Measurements from ENCODE around the gene ZNF335.
"Not testable (repeated sequence)": the region's sequence is repeated elsewhere in the genome, so short reads cannot be mapped to it uniquely, and the experiment has no call there.

Gene ZNF335

GRCh38 chr20:45937765-45938164, 34.2 kb downstream of the ZNF335 start:
- Histone ChIP-seq H3K36me3 (ENCODE audit: insufficient read depth, low read length) (peaks cover 49% of the 10 kb centered on the region), H3K4me3 (ENCODE audit: low read depth in 1 of 2, low read length in 2 of 2) (no peak overlapping the region), H3K9me3 (ENCODE audit: low read length) (no peaks in the 10 kb centered on the region), H3K4me1 (ENCODE audit: insufficient read depth, low read length) (peaks cover 8% of the 10 kb centered on the region), H3K27me3 (ENCODE audit: control insufficient read depth in 1 of 2, insufficient read depth in 2 of 2, low read length in 2 of 2) (no peaks in the 10 kb centered on the region), H3K27ac (ENCODE audit: low read depth, low read length) (no peak overlapping the region), H3K9ac (ENCODE audit: low read length) (no peak overlapping the region)

- Histone ChIP-seq H3K4me1 (ENCODE audit: insufficient read depth, low read length) (peaks cover 8% of the 10 kb centered on the region), H3K27ac (ENCODE audit: low read depth, low read length) (peak overlapping the region; percentile 52), H3K9me3 (ENCODE audit: low read length) (no peaks in the 10 kb centered on the region), H3K36me3 (ENCODE audit: insufficient read depth, low read length) (peaks cover 38% of the 10 kb centered on the region), H3K4me3 (ENCODE audit: low read depth in 1 of 2, low read length in 2 of 2) (peak overlapping the region; percentile 57 to 97), H3K27me3 (ENCODE audit: control insufficient read depth in 1 of 2, insufficient read depth in 2 of 2, low read length in 2 of 2) (no peaks in the 10 kb centered on the region), H3K9ac (ENCODE audit: low read length) (peak overlapping the region; percentile 91)
Measured at GRCh38 chr20:45935416-45936046, 36.5 kb downstream of the ZNF335 start.

GRCh38 chr20:45934586-45935415, 37.2 kb downstream of the ZNF335 start, which contains the start of gene PCIF1:
PCIF1 (plus strand) TSS chr20:45934683; CDS start chr20:45939000, 4,317 bp downstream.
- Histone ChIP-seq H3K4me3 (ENCODE audit: low read depth in 1 of 2, low read length in 2 of 2) (peak within 1 kb of the TSS; percentile 96 to 97), H3K27me3 (ENCODE audit: control insufficient read depth in 1 of 2, insufficient read depth in 2 of 2, low read length in 2 of 2) (no peaks in the 10 kb centered on the region), H3K9ac (ENCODE audit: low read length) (peak within 1 kb of the TSS; percentile 91), H3K27ac (ENCODE audit: low read depth, low read length) (peak within 1 kb of the TSS; percentile 99), H3K36me3 (ENCODE audit: insufficient read depth, low read length) (peaks cover 31% of the 10 kb centered on the region), H3K9me3 (ENCODE audit: low read length) (no peaks in the 10 kb centered on the region), H3K4me1 (ENCODE audit: insufficient read depth, low read length) (peaks cover 8% of the 10 kb centered on the region)

GRCh38 chr20:45934046-45934585, 37.9 kb downstream of the ZNF335 start:
- H3K36me3 ChIP-seq (ENCODE audit: insufficient read depth, low read length) = peaks cover 24% of the 10 kb centered on the region
- H3K4me1 ChIP-seq (ENCODE audit: insufficient read depth, low read length) = peaks cover 8% of the 10 kb centered on the region
- H3K27me3 ChIP-seq (ENCODE audit: control insufficient read depth in 1 of 2, insufficient read depth in 2 of 2, low read length in 2 of 2) = no peaks in the 10 kb centered on the region
- no peaks in the 10 kb centered on the region for H3K9me3 ChIP-seq (ENCODE audit: low read length)
- H3K4me3 ChIP-seq (ENCODE audit: low read depth in 1 of 2, low read length in 2 of 2) = peak overlapping the region; percentile 87 to 96
- peak overlapping the region; percentile 99 for H3K27ac ChIP-seq (ENCODE audit: low read depth, low read length)
- H3K9ac ChIP-seq (ENCODE audit: low read length) = peak overlapping the region; percentile 71

GRCh38 chr20:45933266-45934045, 38.5 kb downstream of the ZNF335 start:
- Histone ChIP-seq H3K36me3 (ENCODE audit: insufficient read depth, low read length) (peaks cover 17% of the 10 kb centered on the region), H3K27ac (ENCODE audit: low read depth, low read length) (peak overlapping the region; percentile 99), H3K4me3 (ENCODE audit: low read depth in 1 of 2, low read length in 2 of 2) (peak overlapping the region; percentile 87 to 96), H3K4me1 (ENCODE audit: insufficient read depth, low read length) (peaks cover 8% of the 10 kb centered on the region), H3K9me3 (ENCODE audit: low read length) (no peaks in the 10 kb centered on the region), H3K9ac (ENCODE audit: low read length) (peak overlapping the region; percentile 71), H3K27me3 (ENCODE audit: control insufficient read depth in 1 of 2, insufficient read depth in 2 of 2, low read length in 2 of 2) (no peaks in the 10 kb centered on the region)

DNA sequence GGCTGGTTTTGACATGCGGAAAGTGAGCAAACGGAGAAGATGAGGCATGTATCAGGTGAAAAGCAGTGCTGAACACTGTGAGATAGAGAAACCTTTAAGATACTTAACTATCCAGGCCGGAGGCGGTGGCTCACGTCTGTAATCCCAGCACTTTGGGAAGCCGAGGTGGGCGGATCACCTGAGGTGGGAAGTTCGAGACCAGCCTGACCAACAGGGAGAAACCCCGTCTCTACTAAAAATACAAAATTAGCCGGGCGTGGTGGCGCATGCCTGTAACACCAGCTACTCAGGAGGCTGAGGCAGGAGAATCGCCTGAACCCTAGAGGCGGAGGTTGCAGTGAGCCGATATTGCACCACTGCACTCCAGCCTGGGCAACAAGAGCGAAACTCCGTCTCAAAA, 40.3 kb downstream of the ZNF335 start:
- H3K9ac ChIP-seq (ENCODE audit: low read length) = not testable (repeated sequence)

DNA sequence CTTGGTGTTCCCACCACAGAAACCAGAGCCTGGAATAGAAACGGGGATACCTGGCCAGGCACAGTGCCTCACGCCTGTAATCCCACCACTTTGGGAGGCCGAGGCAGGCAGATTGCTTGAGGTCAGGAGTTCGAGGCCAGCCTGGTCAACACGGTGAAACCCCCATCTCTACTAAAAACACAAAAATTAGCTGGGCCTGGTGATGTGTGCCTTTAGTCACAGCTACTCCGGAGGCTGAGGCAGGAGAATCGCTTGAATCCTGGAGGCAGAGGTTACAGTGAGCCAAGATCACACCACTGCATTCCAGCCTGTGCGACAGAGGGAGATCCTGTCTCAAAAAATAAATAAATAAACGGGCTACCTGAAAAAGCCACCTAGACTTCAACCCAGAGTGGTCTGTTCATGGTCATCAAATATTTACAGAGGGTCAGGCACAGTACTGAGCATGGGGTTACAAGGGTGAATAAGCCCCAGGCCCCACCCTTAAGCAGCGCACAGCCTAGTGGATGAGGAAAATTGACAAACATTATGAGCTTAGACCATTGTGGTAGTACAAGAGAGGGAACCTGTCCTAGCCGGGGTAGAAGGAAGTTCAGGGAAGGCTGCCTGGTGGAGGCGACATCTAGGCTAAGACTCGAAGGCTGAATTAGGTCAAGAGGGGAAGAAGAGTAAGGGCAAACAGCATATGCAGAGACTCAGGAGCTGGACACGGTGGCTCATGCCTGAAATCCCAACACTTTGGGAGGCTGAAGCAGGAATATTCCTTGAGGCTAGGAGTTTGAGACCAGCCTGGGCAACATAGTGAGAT, 44.7 kb downstream of the ZNF335 start:
- Histone ChIP-seq H3K36me3 (ENCODE audit: insufficient read depth, low read length) (no peaks in the 10 kb centered on the region), H3K27ac (ENCODE audit: low read depth, low read length) (no peak overlapping the region), H3K9ac (ENCODE audit: low read length) (no peak overlapping the region), H3K4me3 (ENCODE audit: low read depth in 1 of 2, low read length in 2 of 2) (no peak overlapping the region), H3K9me3 (ENCODE audit: low read length) (no peaks in the 10 kb centered on the region), H3K27me3 (ENCODE audit: control insufficient read depth in 1 of 2, insufficient read depth in 2 of 2, low read length in 2 of 2) (no peaks in the 10 kb centered on the region), H3K4me1 (ENCODE audit: insufficient read depth, low read length) (peaks cover 11% of the 10 kb centered on the region)

More for the DNA sequence above, 40.3 kb downstream of the ZNF335 start:
- not testable (repeated sequence) for H3K4me1 ChIP-seq (ENCODE audit: insufficient read depth, low read length); H3K4me3 ChIP-seq (ENCODE audit: low read depth in 1 of 2, low read length in 2 of 2); H3K27me3 ChIP-seq (ENCODE audit: control insufficient read depth in 1 of 2, insufficient read depth in 2 of 2, low read length in 2 of 2); H3K36me3 ChIP-seq (ENCODE audit: insufficient read depth, low read length); H3K27ac ChIP-seq (ENCODE audit: low read depth, low read length); H3K9me3 ChIP-seq (ENCODE audit: low read length)

DNA sequence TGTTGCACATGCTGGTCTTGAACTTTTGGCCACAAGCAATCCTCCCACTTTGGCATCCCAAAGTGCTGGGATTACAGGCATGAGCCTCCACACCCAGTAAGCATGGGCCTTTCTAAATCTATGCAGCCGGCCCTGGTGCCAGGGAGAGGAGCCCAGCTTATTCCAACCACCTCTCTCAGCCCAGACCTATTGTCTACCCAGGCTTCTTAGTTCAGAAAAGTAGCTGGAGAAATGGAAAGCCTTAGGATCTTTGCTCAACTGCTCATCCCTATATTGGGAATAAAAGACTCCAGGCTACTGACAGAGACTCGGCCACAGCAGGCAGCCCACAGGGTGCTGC, 45.3 kb downstream of the ZNF335 start:
- H3K27ac ChIP-seq (ENCODE audit: low read depth, low read length) = no peak overlapping the region

GRCh38 chr20:45925821-45926506, 46.0 kb downstream of the ZNF335 start:
- Histone ChIP-seq H3K27me3 (ENCODE audit: control insufficient read depth in 1 of 2, insufficient read depth in 2 of 2, low read length in 2 of 2) (no peaks in the 10 kb centered on the region), H3K27ac (ENCODE audit: low read depth, low read length) (no peak overlapping the region), H3K4me1 (ENCODE audit: insufficient read depth, low read length) (peaks cover 11% of the 10 kb centered on the region), H3K4me3 (ENCODE audit: low read depth in 1 of 2, low read length in 2 of 2) (no peak overlapping the region), H3K9me3 (ENCODE audit: low read length) (no peaks in the 10 kb centered on the region), H3K9ac (ENCODE audit: low read length) (no peak overlapping the region), H3K36me3 (ENCODE audit: insufficient read depth, low read length) (no peaks in the 10 kb centered on the region)

More for the DNA sequence above, 45.3 kb downstream of the ZNF335 start:
- Histone ChIP-seq H3K27me3 (ENCODE audit: control insufficient read depth in 1 of 2, insufficient read depth in 2 of 2, low read length in 2 of 2) (no peaks in the 10 kb centered on the region), H3K4me1 (ENCODE audit: insufficient read depth, low read length) (peaks cover 11% of the 10 kb centered on the region), H3K9me3 (ENCODE audit: low read length) (no peaks in the 10 kb centered on the region), H3K4me3 (ENCODE audit: low read depth in 1 of 2, low read length in 2 of 2) (no peak overlapping the region), H3K9ac (ENCODE audit: low read length) (no peak overlapping the region), H3K36me3 (ENCODE audit: insufficient read depth, low read length) (no peaks in the 10 kb centered on the region)

Measured in muscle layer of colon (tissue), 2 donors.